ENCODE measurements around the gene SMIM45.

Gene SMIM45

DNA sequence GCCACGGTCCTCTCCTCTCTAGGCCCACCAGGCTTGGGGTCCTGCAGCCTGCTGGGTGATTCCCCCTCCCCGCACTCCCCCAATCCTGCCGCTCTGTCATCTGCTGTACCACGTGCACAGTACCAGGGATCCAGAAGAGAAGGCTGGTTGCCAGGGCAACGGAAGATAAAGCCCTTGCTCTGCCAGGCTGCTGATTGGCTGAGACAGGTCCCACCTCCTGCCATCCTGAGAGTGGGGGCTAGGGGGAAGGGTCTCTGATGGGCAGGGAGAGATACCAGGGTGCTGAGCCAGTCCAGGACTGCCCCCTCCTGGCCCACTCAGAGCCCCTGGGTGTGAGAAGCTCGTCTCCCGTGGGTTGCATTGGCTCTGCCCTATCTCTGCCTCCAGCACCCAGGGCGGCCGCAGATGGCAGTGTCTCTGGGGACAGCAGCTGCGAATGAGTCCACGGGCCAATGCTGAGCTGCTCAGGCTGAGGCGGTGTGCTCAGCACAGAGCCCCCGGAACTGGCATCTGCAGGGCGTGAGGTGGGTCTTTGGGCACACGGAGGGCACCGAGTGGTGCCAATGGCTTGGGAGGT is at the start of gene SMIM45:
TSS of gene SMIM45 (plus strand) at position 253 of the 577 bp plus-strand sequence.
- Histone ChIP-seq H3K4me3 (ENCODE audit: low read depth in 1 of 2, low read length in 2 of 2) (no peak within 1 kb of the TSS), H3K36me3 (ENCODE audit: control insufficient read depth in 2 of 2, insufficient read depth in 2 of 2, low read length in 1 of 2) (no peaks in the 10 kb centered on the region), H3K27me3 (ENCODE audit: control insufficient read depth in 1 of 2, insufficient read depth in 2 of 2, low read length in 2 of 2) (no peaks in the 10 kb centered on the region), H3K9me3 (ENCODE audit: control insufficient read depth in 2 of 2, insufficient read depth in 1 of 2, low read depth in 1 of 2, low read length in 1 of 2) (no peaks in the 10 kb centered on the region), H3K27ac (ENCODE audit: low read depth in 2 of 2, low read length in 1 of 2) (no peak within 1 kb of the TSS), H3K4me1 (ENCODE audit: control insufficient read depth in 2 of 2, insufficient read depth in 2 of 2, low read length in 1 of 2) (no peaks in the 10 kb centered on the region)
- 68 to 78% methylated on average over 16 of the region's 16 CpGs for WGBS, 2 donors

DNA sequence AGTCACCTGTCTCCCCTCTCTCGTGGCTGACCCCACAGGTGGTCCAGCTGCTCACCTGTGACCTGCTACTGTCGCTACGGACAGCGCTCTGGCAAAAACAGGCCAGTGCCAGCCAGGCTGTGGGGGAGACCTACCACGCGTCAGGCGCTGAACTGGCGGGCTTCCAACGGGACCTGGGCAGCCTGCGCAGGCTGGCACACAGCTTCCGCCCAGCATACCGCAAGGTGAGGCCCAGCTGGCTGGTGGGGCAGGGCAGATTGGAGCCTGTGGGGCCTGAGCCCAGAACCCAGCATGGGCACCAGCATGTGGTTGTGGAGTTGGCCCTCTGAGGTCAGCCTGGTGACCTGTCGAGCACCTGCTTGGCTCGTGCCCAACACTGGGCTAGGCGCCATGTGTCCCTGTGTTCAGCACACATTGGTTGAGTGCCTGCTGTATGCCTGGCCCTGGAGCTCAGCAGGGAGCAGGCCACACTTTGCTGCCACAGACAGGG is 49.0 kb upstream of the SMIM45 start:
- no peak overlapping the region for H3K27ac ChIP-seq (ENCODE audit: low read depth in 2 of 2, low read length in 1 of 2)
- H3K36me3 ChIP-seq (ENCODE audit: control insufficient read depth in 2 of 2, insufficient read depth in 2 of 2, low read length in 1 of 2): peaks cover 42 to 83% of the 10 kb centered on the region in 2 donors
- peaks cover 0 to 3% of the 10 kb centered on the region in 2 donors for H3K4me1 ChIP-seq (ENCODE audit: control insufficient read depth in 2 of 2, insufficient read depth in 2 of 2, low read length in 1 of 2)
- H3K9me3 ChIP-seq (ENCODE audit: control insufficient read depth in 2 of 2, insufficient read depth in 1 of 2, low read depth in 1 of 2, low read length in 1 of 2): no peaks in the 10 kb centered on the region
- WGBS, 2 donors: 79 to 83% methylated on average over 15 of the region's 15 CpGs
- H3K27me3 ChIP-seq (ENCODE audit: control insufficient read depth in 1 of 2, insufficient read depth in 2 of 2, low read length in 2 of 2): no peaks in the 10 kb centered on the region
- no peak overlapping the region for H3K4me3 ChIP-seq (ENCODE audit: low read depth in 1 of 2, low read length in 2 of 2)

- 88 to 94% methylated on average over 24 of the region's 24 CpGs for WGBS, 2 donors
- Histone ChIP-seq H3K36me3 (ENCODE audit: control insufficient read depth in 2 of 2, insufficient read depth in 2 of 2, low read length in 1 of 2) (peaks cover 30 to 70% of the 10 kb centered on the region in 2 donors), H3K27ac (ENCODE audit: low read depth in 2 of 2, low read length in 1 of 2) (no peak overlapping the region), H3K9me3 (ENCODE audit: control insufficient read depth in 2 of 2, insufficient read depth in 1 of 2, low read depth in 1 of 2, low read length in 1 of 2) (no peaks in the 10 kb centered on the region), H3K4me3 (ENCODE audit: low read depth in 1 of 2, low read length in 2 of 2) (no peak overlapping the region), H3K27me3 (ENCODE audit: control insufficient read depth in 1 of 2, insufficient read depth in 2 of 2, low read length in 2 of 2) (peaks cover 0 to 1% of the 10 kb centered on the region in 2 donors), H3K4me1 (ENCODE audit: control insufficient read depth in 2 of 2, insufficient read depth in 2 of 2, low read length in 1 of 2) (peaks cover under 1 to 3% of the 10 kb centered on the region in 2 donors)
Measured at GRCh38 chr22:41904450-41905410, 47.2 kb upstream of the SMIM45 start.

DNA sequence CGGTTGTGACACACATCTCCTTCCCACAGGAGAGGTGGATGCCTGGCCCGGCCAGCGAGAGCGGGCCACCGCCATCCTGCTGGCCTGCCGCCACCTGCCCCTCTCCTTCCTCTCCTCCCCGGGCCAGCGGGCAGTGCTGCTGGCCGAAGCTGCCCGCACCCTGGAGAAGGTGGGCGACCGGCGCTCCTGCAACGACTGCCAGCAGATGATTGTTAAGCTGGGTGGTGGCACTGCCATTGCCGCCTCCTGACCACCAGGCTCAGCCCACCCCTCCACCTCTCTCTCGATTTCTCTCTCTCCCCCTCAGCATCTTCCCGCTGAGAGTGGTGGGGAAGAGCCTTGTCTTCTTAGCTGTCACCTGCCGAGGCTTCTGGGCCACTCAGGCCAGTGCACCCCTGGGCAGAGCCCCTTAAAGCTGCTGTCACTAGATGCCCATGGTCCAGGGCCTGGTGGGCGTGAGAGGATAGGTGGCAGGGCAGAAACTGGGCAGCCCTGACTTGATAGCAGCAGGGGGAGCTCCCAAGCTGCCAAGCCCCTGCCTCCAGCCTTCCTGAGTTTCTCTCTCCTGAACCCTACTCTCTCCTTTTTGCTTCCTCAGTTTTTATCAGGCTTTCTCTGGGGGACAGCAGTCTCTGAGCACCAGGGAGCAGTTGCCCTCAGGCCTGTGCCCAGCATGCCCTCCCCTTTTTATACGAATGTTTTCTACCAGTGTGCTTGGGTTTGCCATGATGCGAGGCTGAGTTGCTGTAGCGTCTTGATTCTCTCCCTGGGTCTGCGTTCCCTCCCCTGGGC is 46.3 kb upstream of the SMIM45 start:
- Histone ChIP-seq H3K27ac (ENCODE audit: low read depth in 2 of 2, low read length in 1 of 2) (no peak overlapping the region), H3K4me3 (ENCODE audit: low read depth in 1 of 2, low read length in 2 of 2) (no peak overlapping the region), H3K4me1 (ENCODE audit: control insufficient read depth in 2 of 2, insufficient read depth in 2 of 2, low read length in 1 of 2) (peaks cover 5 to 7% of the 10 kb centered on the region in 2 donors), H3K9me3 (ENCODE audit: control insufficient read depth in 2 of 2, insufficient read depth in 1 of 2, low read depth in 1 of 2, low read length in 1 of 2) (no peaks in the 10 kb centered on the region), H3K27me3 (ENCODE audit: control insufficient read depth in 1 of 2, insufficient read depth in 2 of 2, low read length in 2 of 2) (peaks cover 0 to 5% of the 10 kb centered on the region in 2 donors), H3K36me3 (ENCODE audit: control insufficient read depth in 2 of 2, insufficient read depth in 2 of 2, low read length in 1 of 2) (peaks cover 21 to 61% of the 10 kb centered on the region in 2 donors)
- WGBS, 2 donors: 91 to 94% methylated on average over 23 of the region's 23 CpGs

- 88% methylated on average over 5 of the region's 5 CpGs for WGBS, 2 donors
- Histone ChIP-seq H3K4me3 (ENCODE audit: low read depth in 1 of 2, low read length in 2 of 2) (no peak overlapping the region), H3K4me1 (ENCODE audit: control insufficient read depth in 2 of 2, insufficient read depth in 2 of 2, low read length in 1 of 2) (peaks cover 7 to 8% of the 10 kb centered on the region in 2 donors), H3K27ac (ENCODE audit: low read depth in 2 of 2, low read length in 1 of 2) (no peak overlapping the region), H3K9me3 (ENCODE audit: control insufficient read depth in 2 of 2, insufficient read depth in 1 of 2, low read depth in 1 of 2, low read length in 1 of 2) (no peaks in the 10 kb centered on the region), H3K27me3 (ENCODE audit: control insufficient read depth in 1 of 2, insufficient read depth in 2 of 2, low read length in 2 of 2) (peaks cover 0 to 12% of the 10 kb centered on the region in 2 donors), H3K36me3 (ENCODE audit: control insufficient read depth in 2 of 2, insufficient read depth in 2 of 2, low read length in 1 of 2) (peaks cover 15 to 52% of the 10 kb centered on the region in 2 donors)
Measured at GRCh38 chr22:41906822-41907221, 45.1 kb upstream of the SMIM45 start.

GRCh38 chr22:41907436-41908401 is 44.2 kb upstream of the SMIM45 start:
- H3K4me3 ChIP-seq (ENCODE audit: low read depth in 1 of 2, low read length in 2 of 2): no peak overlapping the region
- peaks cover 7 to 8% of the 10 kb centered on the region in 2 donors for H3K4me1 ChIP-seq (ENCODE audit: control insufficient read depth in 2 of 2, insufficient read depth in 2 of 2, low read length in 1 of 2)
- H3K36me3 ChIP-seq (ENCODE audit: control insufficient read depth in 2 of 2, insufficient read depth in 2 of 2, low read length in 1 of 2): peaks cover 14 to 43% of the 10 kb centered on the region in 2 donors
- peak overlapping the region in 1 of 2 donors; percentile 8 for H3K27ac ChIP-seq (ENCODE audit: low read depth in 2 of 2, low read length in 1 of 2)
- H3K27me3 ChIP-seq (ENCODE audit: control insufficient read depth in 1 of 2, insufficient read depth in 2 of 2, low read length in 2 of 2): peaks cover 0 to 16% of the 10 kb centered on the region in 2 donors
- H3K9me3 ChIP-seq (ENCODE audit: control insufficient read depth in 2 of 2, insufficient read depth in 1 of 2, low read depth in 1 of 2, low read length in 1 of 2): no peaks in the 10 kb centered on the region
- 81 to 82% methylated on average over 9 to 10 of the region's 10 CpGs for WGBS, 2 donors

DNA sequence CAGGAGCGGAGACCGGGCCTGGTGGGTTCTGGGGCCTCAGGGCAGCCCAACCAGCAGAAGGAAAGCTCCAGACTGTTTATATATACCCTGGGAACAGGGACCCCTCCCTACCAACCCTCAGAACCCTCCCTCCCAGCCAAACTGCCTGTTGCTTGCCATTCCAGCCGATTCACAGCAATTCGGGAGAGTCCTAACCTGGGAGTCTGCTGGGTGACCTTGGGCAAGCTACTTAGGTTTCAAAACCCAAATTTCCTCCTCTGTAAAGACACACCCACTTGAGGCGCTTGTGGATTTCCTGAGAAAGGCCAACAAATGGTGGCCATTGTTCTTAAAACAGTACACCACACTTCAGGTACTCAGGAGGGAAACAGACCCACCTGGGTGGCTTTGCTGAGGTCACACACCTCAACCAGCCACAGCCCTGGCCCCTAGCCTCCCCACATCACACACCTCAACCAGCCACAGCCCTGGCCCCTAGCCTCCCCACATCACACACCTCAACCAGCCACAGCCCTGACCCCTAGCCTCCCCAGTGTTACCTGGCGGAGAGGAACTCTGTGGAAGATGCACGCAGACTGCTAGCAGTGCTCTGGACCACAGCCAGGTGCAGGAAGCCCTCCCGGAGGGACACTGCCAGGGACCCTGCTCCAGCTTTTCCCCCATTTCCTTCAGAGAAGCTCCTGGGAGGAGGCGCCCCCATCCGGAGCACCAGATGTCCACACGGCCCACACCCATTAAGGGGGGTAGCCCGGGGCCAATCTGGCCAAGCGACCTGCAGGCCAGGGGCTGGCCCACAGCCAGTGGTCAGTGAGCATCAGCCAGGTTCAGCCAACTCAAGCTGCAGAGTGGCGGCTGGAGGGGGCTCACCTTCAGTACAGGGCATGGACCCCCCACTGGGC is 43.3 kb upstream of the SMIM45 start:
- H3K27ac ChIP-seq (ENCODE audit: low read depth in 2 of 2, low read length in 1 of 2): no peak overlapping the region
- peaks cover 7 to 8% of the 10 kb centered on the region in 2 donors for H3K4me1 ChIP-seq (ENCODE audit: control insufficient read depth in 2 of 2, insufficient read depth in 2 of 2, low read length in 1 of 2)
- H3K36me3 ChIP-seq (ENCODE audit: control insufficient read depth in 2 of 2, insufficient read depth in 2 of 2, low read length in 1 of 2): peaks cover 13 to 35% of the 10 kb centered on the region in 2 donors
- no peak overlapping the region for H3K4me3 ChIP-seq (ENCODE audit: low read depth in 1 of 2, low read length in 2 of 2)
- 63 to 66% methylated on average over 14 of the region's 14 CpGs for WGBS, 2 donors
- no peaks in the 10 kb centered on the region for H3K9me3 ChIP-seq (ENCODE audit: control insufficient read depth in 2 of 2, insufficient read depth in 1 of 2, low read depth in 1 of 2, low read length in 1 of 2)
- peaks cover 5 to 16% of the 10 kb centered on the region in 2 donors for H3K27me3 ChIP-seq (ENCODE audit: control insufficient read depth in 1 of 2, insufficient read depth in 2 of 2, low read length in 2 of 2)

All from esophagus (tissue), 2 donors.